Measurements from ENCODE around the gene ST3GAL3.

- TF ChIP-seq FOXA1 (IDR thresholded peaks at IDR 0.05) (no peak), TARDBP (IDR thresholded peaks at IDR 0.05) (no peak), CTBP1 (IDR thresholded peaks at IDR 0.05; ENCODE audit: borderline replicate concordance) (no peak), SP1 (IDR thresholded peaks at IDR 0.05) (no peak), L3MBTL2 (conservative IDR thresholded peaks at IDR 0.05) (no peak), ZNF384 (IDR thresholded peaks at IDR 0.05) (no peak), SUZ12 (IDR thresholded peaks at IDR 0.05) (no peak), LEF1 (IDR thresholded peaks at IDR 0.05; ENCODE audit: borderline replicate concordance) (no peak)
Observed at GRCh38 chr1:43805340-43805739, 98.0 kb downstream of the ST3GAL3 start.
